Measurements from ENCODE around the gene PPP1R3E.
A peak's percentile ranks its signal among the peaks of the same experiment; 100 is the strongest.
"Not testable (repeated sequence)": the region's sequence is repeated elsewhere in the genome, so short reads cannot be mapped to it uniquely, and the experiment has no call there.

The PPP1R3E gene

DNA sequence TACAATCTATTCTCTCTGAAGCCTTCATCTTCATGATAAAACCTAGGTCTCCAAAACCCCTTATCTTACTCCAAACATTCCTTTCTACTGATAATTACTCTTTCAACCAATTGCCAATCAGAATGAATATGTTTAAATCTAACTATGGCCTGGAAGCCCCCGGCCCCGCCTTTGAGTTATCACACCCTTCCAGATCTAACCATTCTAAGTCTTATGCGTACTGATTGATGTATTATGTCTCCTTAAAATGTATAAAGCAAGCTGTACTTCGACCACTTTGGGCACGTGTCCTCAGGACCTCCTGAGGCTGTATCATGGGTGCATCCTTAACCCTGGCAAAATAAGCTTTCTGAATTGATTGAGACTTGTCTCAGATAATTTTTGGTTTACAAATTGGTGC is 33.0 kb upstream of the PPP1R3E start:
- TF ChIP-seq JUND (IDR thresholded peaks at IDR 0.05; ENCODE audit: low read depth), result no peak
- in situ Hi-C loops (cut with HindIII; ENCODE audit: low pct_unique_long_range_greater_than_20kb, low sequenced_read_pairs), result no loop called here
- DNase-seq (ENCODE audit: low read depth in 1 of 2, low spot score in 1 of 2), result no peak

DNA sequence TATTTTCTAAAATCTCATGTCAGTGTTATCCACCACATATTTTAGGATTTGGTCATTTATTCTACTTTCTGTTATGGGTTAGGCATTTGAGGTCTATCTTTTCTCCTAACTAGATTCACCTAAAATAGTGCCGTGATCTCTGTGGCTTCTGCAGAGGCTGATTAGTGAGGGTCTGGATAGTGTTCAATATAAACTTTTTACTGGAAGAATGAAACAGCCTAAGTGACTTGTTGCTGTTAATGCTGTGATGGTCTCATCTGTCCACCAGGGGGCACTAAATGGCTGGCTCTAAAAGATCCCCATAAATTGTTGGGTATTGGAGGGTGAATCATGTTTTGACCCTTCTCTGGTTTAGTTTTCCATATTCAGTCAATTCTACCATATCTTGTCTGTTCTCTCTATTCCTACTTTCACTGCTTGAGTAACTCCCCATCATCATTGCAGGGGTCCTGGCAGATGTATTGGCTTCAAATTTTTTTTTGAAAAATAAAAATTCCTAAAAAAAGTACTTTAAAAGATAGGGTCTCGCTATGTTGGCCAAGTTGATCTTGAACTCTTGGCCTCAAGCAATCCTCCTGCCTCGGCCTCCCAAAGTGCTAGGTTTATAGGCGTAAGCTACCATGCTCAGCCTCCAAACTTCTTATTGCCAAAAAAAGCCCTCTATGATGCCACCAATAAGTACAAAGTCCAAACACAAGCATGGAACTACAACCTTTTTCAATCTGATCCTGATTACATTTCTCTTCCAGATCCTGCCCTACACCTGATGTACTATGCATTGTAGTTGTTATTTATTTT is 25.5 kb upstream of the PPP1R3E start:
- in situ Hi-C loops (cut with HindIII; ENCODE audit: low pct_unique_long_range_greater_than_20kb, low sequenced_read_pairs), result no loop called here
- DNase-seq (ENCODE audit: low read depth in 1 of 2, low spot score in 1 of 2), result peak; percentile 58 to 77
- no peak for TF ChIP-seq JUND (IDR thresholded peaks at IDR 0.05; ENCODE audit: low read depth)

DNA sequence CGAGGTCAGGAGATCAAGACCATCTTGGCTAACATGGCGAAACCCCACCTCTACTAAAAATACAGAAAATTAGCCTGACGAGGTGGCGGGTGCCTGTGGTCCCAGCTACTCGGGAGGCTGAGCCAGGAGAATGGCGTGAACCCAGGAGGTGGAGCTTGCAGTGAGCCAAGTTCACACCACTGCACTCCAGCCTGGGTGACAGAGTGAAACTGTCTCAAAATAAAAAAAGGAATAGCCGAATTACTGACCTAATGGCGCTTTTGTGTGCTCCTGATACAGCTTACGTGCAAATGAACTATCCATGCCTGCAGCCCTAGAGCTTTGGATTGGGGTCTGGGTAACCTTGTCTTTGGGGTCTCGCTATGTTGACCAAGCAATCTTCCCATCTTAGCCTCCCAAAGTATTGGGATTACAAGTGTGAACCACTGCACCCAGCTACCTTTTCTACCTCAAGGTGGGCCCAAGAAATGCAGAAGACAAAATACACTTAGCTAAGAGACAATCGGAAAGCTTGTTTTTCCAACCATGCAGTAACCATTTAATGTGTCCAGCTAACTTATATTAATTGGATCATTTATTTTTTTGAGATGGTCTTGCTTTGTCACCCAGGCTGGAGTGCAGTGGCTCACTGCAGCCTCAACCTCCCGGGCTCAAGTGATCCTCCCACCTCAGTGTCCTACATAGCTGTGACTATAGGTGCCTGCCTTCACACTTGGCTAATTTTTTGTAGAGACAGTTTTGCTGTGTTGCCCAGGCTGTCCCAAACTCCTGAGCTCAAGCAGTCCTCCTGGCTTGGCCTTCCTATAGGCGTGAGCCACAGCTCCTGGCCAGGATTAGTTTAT is 24.1 kb upstream of the PPP1R3E start:
- DNase-seq (ENCODE audit: low read depth in 1 of 2, low spot score in 1 of 2), result no peak
- in situ Hi-C loops (cut with HindIII; ENCODE audit: low pct_unique_long_range_greater_than_20kb, low sequenced_read_pairs), result no loop called here
- TF ChIP-seq JUND (IDR thresholded peaks at IDR 0.05; ENCODE audit: low read depth), result no peak

DNA sequence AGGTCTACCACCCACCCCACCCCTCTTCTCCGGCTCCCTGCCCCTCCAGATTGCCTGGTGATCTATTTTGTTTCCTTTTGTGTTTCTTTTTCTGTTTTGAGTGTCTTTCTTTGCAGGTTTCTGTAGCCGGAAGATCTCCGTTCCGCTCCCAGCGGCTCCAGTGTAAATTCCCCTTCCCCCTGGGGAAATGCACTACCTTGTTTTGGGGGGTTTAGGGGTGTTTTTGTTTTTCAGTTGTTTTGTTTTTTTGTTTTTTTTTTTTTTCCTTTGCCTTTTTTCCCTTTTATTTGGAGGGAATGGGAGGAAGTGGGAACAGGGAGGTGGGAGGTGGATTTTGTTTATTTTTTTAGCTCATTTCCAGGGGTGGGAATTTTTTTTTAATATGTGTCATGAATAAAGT is 23.1 kb upstream of the PPP1R3E start:
- in situ Hi-C loops (cut with HindIII; ENCODE audit: low pct_unique_long_range_greater_than_20kb, low sequenced_read_pairs); DNase-seq (ENCODE audit: low read depth in 1 of 2, low spot score in 1 of 2): not testable (repeated sequence)

- TF ChIP-seq JUND (IDR thresholded peaks at IDR 0.05; ENCODE audit: low read depth), result no peak
- in situ Hi-C loops (cut with HindIII; ENCODE audit: low pct_unique_long_range_greater_than_20kb, low sequenced_read_pairs), result no loop called here
- no peak for DNase-seq (ENCODE audit: low read depth in 1 of 2, low spot score in 1 of 2)
These were observed 22.3 kb upstream of the PPP1R3E start for GRCh38 chr14:23324993-23325392.

GRCh38 chr14:23324455-23324846 is 21.8 kb upstream of the PPP1R3E start:
- DNase-seq (ENCODE audit: low read depth in 1 of 2, low spot score in 1 of 2), result no peak
- no peak for TF ChIP-seq JUND (IDR thresholded peaks at IDR 0.05; ENCODE audit: low read depth)
- in situ Hi-C loops (cut with HindIII; ENCODE audit: low pct_unique_long_range_greater_than_20kb, low sequenced_read_pairs), result no loop called here

- in situ Hi-C loops (cut with HindIII; ENCODE audit: low pct_unique_long_range_greater_than_20kb, low sequenced_read_pairs), result no loop called here
- no peak for DNase-seq (ENCODE audit: low read depth in 1 of 2, low spot score in 1 of 2)
These were observed 21.3 kb upstream of the PPP1R3E start for GRCh38 chr14:23323838-23324454.

GRCh38 chr14:23322568-23323517 is 20.2 kb upstream of the PPP1R3E start:
- no peak for DNase-seq (ENCODE audit: low read depth in 1 of 2, low spot score in 1 of 2)
- in situ Hi-C loops (cut with HindIII; ENCODE audit: low pct_unique_long_range_greater_than_20kb, low sequenced_read_pairs), result no loop called here
- no peak for TF ChIP-seq JUND (IDR thresholded peaks at IDR 0.05; ENCODE audit: low read depth)

More at GRCh38 chr14:23323838-23324454, 21.3 kb upstream of the PPP1R3E start:
- no peak for TF ChIP-seq JUND (IDR thresholded peaks at IDR 0.05; ENCODE audit: low read depth)

DNA sequence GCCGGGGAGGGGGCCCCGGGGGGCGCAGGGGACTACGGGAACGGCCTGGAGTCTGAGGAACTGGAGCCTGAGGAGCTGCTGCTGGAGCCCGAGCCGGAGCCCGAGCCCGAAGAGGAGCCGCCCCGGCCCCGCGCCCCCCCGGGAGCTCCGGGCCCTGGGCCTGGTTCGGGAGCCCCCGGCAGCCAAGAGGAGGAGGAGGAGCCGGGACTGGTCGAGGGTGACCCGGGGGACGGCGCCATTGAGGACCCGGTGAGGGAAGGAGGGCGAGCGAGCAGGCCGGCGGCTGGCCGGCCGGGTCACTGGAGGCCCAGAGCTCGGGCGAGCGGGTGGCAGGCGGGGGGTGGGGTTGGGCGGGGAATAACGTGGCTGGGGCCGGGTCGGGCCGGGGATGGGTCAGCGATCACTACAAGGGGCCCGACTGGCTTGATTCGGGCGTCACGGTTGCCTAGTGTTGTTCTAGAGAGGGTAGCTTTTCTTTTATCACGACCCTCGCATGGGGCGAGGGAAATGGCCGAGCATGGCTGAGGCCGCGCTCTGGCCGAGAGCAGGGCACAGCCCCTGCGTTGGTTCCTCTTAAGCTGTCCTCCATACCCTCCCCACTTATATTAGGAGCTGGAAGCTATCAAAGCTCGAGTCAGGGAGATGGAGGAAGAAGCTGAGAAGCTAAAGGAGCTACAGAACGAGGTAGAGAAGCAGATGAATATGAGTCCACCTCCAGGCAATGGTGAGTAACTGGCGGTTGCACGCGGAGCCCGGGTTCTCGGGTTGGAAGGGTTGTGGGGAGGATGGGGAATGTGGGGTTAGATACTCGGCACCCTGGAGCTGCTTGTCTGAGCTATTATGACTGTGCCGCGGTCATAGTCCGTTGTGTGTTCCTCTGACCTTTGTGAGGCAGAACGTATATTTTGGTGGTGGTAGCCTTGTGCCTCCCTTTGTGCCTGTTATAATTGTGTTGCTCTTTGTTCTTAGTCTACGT is 19.2 kb upstream of the PPP1R3E start:
- no peak for TF ChIP-seq JUND (IDR thresholded peaks at IDR 0.05; ENCODE audit: low read depth)
- in situ Hi-C loops (cut with HindIII; ENCODE audit: low pct_unique_long_range_greater_than_20kb, low sequenced_read_pairs), result no loop called here
- peak in 1 of 2 experiments; percentile 37 for DNase-seq (ENCODE audit: low read depth in 1 of 2, low spot score in 1 of 2)

DNA sequence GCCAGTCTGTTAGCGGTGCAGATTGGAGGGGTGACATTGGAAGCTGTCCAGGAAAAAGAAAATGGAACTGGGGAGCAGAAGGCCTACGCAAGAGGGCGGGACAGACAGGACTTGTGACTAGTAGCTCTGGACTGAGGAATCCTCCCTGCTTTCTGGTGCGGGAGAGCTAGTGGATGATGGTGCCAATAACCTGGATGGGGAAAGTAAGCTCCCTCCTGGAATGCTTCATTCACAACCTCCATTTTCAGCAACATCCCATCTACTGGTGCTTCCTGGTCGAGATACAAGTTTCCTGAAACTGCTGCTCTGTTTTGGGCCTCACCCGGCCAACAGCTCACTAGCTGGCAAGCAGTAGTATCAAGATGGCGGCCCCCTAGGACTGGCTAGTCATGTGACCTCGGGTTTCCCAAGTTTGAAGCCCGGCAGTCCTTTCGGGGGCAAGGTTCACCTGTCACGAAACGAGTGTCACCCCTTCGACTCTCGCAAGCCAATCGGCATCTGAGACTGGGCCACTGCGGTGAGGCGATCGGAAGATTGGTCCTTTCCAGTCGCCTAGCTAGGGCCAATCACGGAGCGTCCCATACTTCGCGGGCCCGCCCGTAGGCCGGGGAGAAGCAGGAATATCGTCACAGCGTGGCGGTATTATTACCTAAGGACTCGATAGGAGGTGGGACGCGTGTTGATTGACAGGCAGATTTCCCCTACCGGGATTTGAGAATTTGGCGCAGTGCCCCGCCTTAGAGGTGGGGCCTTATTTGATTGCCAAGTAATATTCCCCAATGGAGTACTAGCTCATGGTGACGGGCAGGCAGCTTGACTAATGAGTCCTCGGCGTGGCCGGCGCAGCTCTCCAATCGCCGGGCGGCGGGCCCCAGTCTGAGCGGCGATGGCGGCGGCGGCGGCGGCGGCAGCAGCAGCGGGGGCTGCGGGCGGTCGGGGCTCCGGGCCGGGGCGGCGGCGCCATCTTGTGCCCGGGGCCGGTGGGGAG is 18.2 kb upstream of the PPP1R3E start, which contains the start of gene PABPN1:
Gene PABPN1 (plus strand): TSS at position 874 of the 988 bp plus-strand sequence. CDS start 13 bp downstream, at position 887.
- no peak for TF ChIP-seq JUND (IDR thresholded peaks at IDR 0.05; ENCODE audit: low read depth)
- in situ Hi-C loops (cut with HindIII; ENCODE audit: low pct_unique_long_range_greater_than_20kb, low sequenced_read_pairs), result no loop called here
- DNase-seq (ENCODE audit: low read depth in 1 of 2, low spot score in 1 of 2), result peak; percentile 94 to 99
